Panc1 (cell line): ENCODE results near the gene GCNA.

Source experiments
- TCF7L2 ChIP-seq: IDR thresholded peaks from 2 replicates; pipeline ENCODE4 v1.6.1; 2011; ENCODE audit warnings: mild to moderate bottlenecking, low read depth, low read length, inconsistent platforms
- TF ChIP-seq, protein P1 (sequence below): fragments of 450-650 bp; IDR thresholded peaks from 2 replicates; pipeline ENCODE4 v1.5.1; 2017; ENCODE audit warnings: mild to moderate bottlenecking

DNA sequence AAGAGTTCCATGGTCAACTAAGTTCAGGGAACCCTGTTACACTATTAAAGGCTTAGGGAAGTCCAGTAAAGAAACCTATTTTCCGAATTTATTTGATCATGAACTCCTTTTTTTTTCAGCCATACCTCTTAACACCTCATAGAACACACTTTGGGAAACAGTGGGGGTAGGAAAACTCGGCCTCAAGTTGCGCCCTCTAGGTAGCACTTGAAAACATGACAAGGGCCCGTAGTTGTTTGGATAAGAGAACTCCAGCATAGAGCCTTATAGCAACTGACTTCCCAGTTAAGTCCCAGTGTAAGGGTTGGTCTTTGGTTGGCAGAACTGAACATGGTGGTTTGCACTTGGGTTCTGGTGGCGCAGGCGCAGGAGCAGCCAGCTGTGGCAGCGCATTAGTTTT is 30.9 kb upstream of the GCNA start:
- TF ChIP-seq, protein P1, sequence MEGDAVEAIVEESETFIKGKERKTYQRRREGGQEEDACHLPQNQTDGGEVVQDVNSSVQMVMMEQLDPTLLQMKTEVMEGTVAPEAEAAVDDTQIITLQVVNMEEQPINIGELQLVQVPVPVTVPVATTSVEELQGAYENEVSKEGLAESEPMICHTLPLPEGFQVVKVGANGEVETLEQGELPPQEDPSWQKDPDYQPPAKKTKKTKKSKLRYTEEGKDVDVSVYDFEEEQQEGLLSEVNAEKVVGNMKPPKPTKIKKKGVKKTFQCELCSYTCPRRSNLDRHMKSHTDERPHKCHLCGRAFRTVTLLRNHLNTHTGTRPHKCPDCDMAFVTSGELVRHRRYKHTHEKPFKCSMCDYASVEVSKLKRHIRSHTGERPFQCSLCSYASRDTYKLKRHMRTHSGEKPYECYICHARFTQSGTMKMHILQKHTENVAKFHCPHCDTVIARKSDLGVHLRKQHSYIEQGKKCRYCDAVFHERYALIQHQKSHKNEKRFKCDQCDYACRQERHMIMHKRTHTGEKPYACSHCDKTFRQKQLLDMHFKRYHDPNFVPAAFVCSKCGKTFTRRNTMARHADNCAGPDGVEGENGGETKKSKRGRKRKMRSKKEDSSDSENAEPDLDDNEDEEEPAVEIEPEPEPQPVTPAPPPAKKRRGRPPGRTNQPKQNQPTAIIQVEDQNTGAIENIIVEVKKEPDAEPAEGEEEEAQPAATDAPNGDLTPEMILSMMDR = 0 out of 2 replicates have a peak, but pooled peaks have one; percentile 7
- TF ChIP-seq TCF7L2 = no peak
